NCI-H1436 treated with DMSO at 0.1 percent for 48 hours (cell line): ENCODE measurements around the gene SYTL4.
"Not testable (repeated sequence)": the region's sequence is repeated elsewhere in the genome, so short reads cannot be mapped to it uniquely, and the experiment has no call there.

Experiments used
- DNase-seq: peaks from one replicate; lab custom pipeline; 2025; lab: John Stamatoyannopoulos, UW

The SYTL4 gene

DNA sequence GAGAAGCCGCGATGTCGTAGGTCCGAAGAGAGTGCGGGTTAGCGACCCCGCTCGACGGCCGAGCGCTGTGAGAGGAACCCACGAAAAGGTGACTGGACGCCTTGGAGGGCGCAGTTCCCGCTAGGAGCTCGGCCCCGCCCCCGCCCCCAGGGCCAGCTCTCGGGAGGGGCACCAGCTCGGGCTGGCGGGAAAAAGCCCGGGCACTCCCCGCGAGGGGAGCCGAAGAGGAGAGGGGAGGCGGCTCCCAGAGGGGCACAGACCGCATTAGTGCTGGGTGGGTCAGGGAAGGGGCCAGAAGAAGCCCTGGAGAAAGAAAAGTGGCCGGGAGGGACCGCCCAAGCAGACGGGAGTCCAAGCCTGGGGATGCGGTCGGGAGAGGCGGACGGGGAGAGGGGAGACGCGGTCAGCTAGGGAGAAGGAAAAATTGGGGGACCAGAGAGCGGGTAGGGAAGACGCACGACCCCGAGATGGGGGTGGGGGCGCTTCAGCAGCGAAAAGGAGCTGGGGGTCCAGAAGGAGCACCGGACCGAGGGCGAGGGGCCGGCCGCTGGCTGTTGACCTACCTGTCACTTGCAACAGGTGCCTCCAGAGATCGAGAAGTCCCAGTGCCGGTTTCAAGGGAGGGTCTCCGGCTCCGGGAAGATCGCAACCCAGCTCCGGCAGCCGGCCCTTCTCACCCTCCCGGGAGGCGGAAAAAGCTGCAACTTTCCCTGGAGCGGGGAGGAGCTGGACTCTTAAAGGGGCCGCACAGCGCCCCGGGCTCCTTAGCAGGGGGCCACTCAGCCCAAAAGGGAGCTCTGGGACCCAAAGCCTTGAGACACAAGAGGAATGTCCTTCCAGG lies at the start of gene SYTL4:
Gene SYTL4, minus strand, starts transcription at position 681 of the 841 bp plus-strand sequence. CDS start 30,084 bp downstream, outside the sequence.
- DNase-seq: no peak

DNA sequence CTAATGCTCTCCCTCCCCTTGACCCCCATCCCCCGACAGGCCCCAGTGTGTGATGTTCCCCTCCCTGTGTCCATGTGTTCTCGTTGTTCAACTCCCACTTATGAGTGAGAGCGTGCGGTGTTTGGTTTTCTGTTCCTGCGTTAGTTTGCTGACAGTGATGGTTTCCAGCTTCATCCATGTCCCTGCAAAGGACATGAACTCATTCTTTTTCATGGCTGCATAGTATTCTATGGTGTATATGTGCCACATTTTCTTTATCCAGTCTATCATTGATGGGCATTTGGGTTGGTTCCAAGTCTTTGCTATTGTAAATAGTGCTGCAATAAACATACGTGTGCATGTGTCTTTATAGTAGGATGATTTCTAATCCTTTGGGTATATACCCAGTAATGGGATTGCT lies 37.5 kb upstream of the SYTL4 start:
- DNase-seq: not testable (repeated sequence)

DNA sequence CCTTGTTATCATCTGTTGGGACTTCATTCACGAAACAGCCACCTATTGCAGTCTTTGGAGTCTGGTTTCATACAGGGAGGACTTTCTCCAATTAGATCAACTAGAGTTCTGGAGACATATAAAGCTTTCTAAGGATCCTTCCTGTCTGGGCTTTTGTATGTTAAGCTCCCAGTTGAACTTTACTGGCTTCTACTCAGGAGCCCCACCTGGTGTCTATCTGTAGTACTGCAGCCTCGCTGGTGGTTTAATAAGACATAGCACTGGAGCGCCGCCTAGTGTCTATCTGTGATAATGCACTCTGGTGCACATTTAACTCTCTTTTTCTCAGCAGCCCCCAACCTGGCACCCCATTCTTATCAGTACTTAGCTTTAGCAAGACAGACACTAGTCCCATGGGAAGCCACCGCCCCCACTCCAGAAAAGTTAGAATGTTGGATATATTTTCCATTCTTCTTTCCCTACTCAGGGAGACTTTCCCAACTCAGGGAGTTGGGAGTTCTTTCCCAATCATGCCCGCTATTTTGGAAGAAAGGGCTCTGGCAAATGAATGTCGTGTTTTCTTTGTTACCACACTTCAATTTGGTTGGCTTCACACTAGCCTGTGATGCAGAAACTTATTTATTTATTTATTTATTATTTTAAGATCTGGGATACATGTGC lies 36.9 kb upstream of the SYTL4 start:
- DNase-seq: no peak

DNA sequence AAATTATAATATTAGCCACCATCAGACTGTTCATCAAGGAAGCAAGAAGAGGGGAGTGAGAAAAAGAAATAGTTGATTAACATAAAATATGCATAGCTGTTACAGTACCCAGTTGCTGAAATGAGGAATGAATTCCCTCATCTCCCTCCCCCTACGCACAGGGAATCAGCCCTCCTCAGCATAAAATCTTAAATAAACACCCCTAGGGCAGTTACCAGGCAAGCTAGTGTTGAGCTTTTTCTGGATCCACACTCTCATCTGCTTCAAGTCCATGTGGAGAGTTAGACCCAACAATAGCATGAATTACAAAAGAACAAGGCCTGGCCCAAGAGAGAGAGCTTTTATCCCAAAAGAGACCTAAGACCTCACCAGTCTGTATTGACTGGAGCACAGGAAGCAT lies 19.0 kb upstream of the SYTL4 start:
- DNase-seq: no peak

DNA sequence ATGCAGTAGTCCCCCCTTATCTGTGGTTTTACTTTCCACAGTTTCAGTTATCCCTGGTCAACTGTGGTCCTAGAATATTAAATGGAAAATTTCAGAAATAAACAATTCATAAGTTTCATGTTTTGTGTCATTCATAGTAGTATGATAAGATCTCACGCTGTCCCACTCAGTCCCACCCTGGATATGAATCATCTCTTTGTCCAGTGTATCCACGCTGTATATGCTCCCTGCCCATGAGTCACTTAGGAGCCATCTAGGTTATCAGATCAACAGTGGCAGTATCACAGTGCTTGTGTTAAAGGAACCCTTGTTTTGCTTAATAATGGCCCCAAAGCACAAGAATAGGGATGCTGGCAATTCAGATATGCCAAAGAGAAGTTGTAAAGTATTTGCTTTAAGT lies 16.2 kb upstream of the SYTL4 start:
- DNase-seq: no peak

DNA sequence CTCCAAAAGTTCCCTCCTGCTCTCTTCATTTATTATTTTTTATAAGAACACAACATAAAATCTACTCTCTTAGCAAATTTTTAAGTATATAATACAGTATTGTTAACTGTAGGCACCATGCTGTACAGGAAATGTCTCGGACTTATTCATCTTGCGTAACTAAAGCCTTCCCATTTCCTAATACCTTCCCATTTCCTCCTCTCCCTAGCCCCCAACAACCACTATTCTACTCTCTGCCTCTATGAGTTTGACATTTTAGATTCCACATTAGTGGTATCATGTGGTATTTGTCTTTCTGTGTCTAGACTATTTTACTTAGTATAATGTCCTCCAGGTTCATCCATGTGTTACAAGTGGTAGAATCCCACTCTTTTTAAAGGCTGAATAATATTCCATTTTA lies 15.8 kb upstream of the SYTL4 start:
- no peak for DNase-seq

DNA sequence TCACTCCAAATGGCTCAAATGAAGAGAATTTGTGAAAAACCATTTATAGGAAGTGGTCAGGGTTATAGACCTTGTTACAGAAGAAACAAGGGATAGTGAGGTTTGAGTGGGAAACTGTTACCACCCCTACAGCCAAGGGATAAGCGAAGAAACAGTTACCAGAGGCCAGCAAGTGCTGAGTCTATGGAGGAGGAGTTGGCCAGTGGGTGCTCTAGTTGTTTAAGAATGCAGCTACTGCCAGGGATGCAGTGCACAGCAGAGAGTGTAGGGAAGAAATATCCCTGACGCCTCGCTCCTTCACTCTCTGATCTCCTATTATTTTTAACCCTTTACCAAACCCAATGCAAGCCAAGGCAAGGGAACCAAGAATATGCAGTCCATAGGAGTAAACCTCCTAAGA lies 15.2 kb upstream of the SYTL4 start:
- no peak for DNase-seq

DNA sequence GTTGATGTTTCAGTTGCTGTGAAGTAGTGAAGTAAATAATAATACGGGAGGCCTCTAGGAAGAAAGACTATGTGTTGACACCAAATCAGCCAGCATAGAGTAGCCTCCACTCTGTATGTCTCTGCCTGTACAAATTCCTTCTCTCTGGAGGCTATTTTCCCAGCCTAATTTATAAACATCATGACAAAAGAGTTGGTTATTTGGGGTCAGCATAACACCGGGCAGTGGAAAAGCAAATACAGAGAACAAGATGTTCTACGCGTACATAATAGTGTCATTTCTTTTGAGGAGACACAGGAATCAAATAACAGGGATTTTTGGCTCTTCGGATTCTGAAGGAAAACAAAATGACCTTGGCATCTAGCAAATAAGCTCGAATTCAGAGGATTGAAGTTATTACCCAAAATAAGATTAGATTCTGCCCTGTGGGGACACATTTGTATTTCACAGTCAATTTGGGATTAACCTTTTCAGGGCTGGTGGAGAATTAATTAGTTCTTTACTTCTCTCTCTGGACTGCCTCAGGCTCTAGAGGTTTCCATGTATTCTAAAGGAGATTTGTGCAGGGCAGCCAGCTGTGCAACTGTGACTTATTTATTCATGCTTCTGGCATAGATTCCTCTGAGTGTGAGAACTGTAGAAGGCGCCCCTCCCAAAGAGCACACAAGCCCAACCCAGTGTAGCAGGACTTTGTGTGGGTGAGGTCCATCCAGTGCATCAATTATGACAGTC lies 14.1 kb upstream of the SYTL4 start:
- DNase-seq: no peak

DNA sequence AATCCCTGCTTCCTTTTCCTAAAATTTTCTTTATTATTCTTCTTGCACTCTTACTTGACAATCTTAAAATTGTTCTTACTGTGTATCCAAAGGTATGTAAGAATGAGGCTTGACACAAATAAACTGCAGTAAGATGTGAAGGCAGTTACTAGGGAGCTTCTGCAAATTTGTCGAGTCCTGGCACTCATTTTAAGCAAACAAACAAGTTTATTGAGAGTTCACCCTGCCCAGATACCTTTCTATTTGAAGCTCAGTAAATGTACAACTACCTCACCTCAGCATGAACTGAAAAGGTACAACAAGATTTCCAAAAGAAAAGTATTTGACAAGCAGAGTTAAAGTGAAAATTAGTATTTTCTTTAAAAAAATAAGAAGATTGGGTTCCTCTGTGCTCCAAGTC lies 13.3 kb upstream of the SYTL4 start:
- no peak for DNase-seq

DNA sequence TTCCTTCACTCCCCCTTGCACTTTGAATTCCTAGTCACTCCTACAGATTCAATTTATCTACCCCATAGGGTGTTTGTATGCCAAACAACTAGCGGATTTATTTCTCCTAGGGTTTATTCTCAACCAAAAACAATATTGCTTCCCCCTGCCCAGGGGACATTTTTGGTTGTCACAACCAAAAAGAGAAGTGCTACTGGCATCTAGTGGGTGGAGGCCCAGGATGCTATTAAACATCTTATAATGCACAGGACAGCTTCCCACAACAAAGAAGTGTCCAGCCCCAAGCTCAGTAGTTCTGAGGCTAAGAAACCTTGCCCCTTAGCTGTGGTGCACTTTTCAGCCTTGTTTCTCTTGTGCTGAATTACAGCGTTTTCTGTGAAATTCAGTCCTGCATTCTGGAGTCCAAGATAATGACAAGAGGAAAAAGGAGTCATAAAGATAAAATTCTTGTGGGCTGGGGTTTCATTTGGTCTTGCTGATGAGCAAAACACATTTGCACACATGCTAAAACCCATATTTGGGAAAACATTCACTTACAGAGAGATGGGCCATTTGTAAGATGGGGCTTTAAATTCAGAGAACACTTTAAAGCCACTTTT lies 11.2 kb upstream of the SYTL4 start:
- DNase-seq: no peak

DNA sequence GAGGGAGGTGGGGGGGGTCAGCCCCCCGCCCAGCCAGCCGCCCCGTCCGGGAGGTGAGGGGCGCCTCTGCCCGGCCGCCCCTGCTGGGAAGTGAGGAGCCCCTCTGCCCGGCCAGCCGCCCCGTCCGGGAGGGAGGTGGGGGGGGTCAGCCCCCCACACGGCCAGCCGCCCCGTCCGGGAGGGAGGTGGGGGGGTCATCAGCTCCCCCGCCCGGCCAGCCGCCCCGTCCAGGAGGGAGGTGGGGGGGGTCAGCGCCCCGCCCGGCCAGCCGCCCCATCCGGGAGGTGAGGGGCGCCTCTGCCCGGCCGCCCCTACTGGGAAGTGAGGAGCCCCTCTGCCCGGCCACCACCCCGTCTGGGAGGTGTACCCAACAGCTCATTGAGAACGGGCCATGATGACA lies 7.9 kb downstream of the SYTL4 start:
- DNase-seq: not testable (repeated sequence)

DNA sequence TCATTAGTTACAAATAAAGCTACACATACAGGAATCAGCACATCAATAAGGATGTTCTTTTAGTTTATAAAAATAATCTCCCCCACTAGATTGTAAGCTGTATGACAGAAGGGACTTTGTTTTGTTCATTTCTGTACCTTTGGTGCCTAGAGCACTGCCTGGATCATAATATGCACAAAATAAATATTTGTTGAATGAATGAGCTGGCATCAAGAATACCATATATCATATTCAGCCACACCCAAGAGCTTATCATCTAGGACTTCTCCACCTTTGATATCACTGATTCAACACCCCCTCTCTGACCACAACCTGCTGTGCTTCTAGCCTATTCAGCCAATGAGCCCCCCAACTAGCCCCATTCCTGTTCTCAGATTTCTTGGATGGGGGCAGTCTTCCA lies 10.6 kb downstream of the SYTL4 start:
- DNase-seq: no peak

DNA sequence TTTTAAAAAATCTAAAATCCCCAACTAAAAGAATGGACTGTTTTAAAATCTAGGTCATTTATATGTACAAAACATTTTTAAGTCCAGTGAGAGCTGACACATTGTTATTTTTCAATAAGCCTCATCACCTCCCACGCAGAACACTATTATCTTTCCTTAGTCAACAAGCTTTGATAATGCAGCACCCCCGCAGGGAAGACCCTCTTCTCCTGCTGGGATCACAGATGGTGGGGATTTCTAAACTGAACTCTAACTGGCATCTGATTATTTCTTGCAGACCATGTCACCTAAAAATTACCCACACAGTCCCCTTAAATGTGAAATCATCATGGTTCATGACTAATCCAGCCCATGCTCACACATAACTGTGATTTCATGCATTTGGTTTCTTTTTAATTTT lies 11.6 kb downstream of the SYTL4 start:
- DNase-seq: no peak

DNA sequence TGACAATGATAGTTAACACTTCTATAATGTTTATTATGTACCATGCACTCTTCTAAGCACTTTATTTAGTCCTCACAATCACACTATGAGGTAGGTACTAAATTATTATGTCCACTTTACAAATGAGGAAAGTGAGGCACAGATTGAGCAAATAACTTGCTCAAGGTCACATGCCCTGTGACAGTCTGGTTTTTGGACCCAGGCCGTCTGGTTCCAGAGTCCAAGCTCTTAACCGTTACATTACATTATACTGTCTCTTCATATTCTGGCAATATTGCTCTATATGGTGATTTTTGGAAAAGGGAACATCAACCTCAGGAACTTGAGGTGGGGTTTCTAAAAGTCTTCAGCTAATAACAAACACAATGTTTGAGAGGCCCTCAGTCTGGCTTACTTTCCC lies 12.8 kb downstream of the SYTL4 start:
- no peak for DNase-seq

DNA sequence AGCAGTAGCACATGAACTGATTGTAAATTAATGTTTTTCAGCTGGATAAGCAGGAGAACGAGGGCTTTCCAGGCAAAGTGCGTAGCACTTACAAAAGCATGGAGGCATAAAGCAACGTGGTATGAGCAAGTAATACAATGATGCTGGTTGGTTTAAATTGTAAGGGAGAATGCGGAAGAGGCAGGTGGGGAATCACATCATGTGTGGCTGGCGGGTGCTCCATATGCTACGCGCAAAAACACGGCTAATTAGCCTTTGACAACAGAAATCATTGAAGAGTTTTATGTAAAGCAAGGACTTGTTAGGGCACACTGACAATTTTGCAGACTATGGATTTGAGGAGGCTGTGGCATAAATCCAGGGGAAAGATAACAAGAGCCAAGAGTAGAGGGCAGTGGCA lies 14.6 kb downstream of the SYTL4 start:
- no peak for DNase-seq

DNA sequence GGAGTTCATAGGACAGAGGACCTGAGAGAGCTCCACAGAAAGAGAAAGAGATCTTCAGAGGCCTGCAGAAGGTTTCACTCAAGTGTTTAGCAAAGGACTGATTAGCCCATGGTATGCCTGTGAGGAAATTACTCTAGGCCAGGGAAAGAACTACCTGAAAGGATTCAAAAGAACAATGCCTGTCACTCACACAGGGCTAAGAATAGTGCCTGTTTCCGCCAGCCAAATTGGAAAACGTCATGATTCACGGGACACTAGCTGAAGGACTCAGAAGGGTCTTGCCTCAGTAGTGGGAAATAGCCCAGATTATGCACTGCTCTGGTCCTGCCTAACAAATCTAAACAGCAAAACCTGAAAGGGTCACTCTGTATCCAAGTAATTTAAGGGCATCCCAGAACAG lies 21.1 kb downstream of the SYTL4 start:
- DNase-seq: no peak

DNA sequence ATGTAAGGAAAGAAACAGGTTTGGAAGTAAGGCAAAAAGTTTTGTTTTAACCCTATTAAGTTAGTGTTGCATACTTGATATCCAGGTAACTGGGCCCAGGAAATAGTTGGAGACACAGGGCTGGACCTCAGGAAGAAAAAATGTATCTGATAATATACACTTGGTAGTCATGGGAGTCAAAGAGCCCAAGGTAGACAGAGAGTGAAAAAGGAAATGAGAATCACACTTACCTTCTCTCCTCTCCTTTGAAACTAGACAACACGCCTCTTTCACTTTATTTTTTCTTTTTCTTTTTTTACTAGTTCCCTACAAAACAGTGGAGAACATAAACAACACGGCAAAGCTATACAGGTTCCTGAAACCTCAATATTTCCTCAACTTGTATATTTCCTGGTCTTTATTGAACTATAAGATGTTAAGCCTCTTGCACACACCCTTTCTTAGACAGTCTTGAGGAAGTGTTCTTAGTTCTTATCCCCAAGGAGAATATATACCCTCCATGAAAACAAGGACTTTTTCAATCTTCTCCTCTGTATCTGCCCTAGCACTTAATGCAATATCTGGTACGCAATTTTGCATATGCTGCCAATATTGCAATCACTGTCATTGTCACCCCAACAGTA lies 27.2 kb downstream of the SYTL4 start:
- no peak for DNase-seq

DNA sequence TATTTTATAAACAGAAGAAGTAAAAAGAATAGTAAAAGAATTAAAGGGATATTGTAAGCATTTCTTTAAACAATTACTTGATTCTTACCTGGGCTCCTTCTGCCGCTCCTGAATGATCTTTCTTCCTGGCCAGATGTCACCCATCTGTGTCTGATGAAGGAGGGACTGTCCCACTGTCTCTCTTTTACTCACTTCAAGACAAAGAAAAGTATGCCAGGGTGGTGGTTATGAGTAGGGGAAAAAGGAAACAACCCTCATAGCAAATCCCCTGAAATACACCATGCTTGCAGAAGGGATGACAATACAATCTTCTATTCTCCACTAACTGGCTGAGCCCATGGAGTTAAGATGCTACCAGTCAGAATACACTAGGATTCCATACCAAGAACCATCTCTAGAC lies 31.1 kb downstream of the SYTL4 start:
- DNase-seq: no peak

DNA sequence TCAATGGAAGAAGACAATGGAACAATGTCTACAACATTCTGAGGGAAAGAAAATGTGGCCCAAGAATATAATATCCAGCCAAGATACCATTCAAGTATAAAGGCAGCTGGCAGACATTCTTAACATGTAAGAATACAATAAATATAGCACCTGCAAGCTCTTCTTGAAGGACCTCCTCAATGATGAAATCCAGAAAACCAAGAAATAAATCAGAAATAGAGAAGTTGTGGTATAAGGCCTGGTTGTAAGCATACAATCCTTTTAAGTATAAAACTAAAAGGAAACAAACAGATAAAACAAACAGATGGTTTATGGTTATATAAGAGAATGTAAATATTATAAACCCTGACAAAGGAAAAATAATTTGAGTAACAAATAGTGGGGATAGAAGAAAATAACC lies 33.4 kb downstream of the SYTL4 start:
- no peak for DNase-seq

DNA sequence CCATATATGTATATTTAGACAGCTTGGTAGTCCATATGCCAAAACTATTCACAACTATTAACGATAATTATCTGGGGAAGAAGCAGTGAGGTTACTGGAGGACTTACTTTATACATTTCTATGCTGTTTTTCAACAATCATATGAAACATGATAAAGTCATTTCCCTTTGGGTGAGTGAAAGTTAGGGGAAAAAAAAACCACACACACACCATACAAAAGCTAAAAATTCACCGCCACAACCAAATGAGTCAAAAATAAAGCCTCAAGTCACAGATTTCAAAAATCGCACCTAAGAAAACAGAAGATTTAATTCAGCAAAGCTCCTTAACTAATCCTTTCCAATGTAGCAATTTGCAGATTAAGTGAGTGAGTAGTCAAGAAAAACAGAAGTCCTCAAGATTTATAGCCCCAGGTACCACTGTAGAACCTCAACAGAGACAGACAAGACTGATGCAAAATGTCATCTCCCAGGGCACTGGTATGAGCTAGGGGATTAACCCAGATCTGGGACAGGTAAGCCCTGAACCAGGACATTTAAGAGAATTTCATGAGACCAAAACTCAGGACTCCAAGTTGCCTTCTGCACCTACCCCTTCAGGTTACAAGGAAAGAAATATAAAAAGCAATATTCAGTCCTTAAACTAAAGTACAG lies 35.1 kb downstream of the SYTL4 start:
- no peak for DNase-seq

DNA sequence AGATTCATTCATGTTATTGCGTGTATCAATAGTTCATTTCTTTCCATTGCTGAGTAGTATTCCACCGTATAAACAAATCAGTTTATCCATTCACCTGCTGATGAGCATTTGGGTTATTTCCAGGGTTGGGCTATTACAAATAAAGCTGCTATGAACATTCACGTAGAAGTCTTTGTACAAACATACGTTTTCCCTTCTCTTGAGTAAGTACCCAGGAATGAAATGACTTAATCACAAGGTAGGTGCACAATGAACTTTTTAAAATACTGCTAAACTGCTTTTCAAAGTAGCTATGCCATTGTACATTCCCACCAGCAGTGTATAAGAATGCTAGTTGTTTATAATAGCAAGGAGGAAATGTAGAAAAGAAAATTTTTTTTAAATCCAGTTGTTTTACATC lies 35.9 kb downstream of the SYTL4 start:
- DNase-seq: no peak

DNA sequence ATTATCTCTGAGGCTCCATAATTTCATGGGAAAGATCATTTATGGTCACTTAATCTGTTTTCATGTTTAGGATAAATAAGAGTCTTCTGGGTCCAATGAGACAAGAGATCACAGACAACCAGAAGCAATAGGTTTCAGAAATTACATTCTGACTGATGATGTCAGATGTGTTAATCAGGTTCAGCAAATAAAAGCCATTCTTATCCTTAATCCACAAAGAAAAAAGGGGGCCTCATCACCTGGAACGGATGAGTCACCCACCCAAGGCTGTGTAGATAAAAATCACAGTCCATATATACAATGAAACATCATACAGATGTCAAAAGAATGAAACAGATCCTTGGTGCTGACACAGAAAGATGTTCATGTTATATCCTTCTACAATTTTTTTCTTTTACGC lies 36.6 kb downstream of the SYTL4 start:
- DNase-seq: no peak
